Omental fat pad (tissue), 4 donors: ENCODE data around the gene GTF2H4. TPM values are rescaled to one million over a fixed set of nuclear protein-coding genes. Genes with fewer than 3 reads are reported as not detected.
A peak's percentile ranks its signal among the peaks of the same experiment; 100 is the strongest.
"Not testable (repeated sequence)": the region's sequence is repeated elsewhere in the genome, so short reads cannot be mapped to it uniquely, and the experiment has no call there.

Experiments used
- ATAC-seq: fragments of 150-250 bp; one replicate; pipeline ENCODE4 v1.9.1; 2016; ENCODE audit warnings: mild to moderate bottlenecking, moderate library complexity; ENCODE audit not compliant: low FRiP score
- DNase-seq: peaks from one replicate; pipeline ENCODE4 v3.0.0-alpha.2; 2019; ENCODE audit warnings: low spot score
- total RNA-seq, 4 donors: library from RNA; depleted of rRNA; stranded (reverse); fragments of >200 nt; gene quantifications; one replicate each; pipeline ENCODE4 v1.1.0, GENCODE V29; 2016
- TF ChIP-seq, protein P1 (sequence below), 3 donors: fragments of 450-650 bp; IDR thresholded peaks; one replicate each; pipeline ENCODE4 v1.5.1; 2016 to 2017; ENCODE audit warnings: antibody characterized with exemption in 3 of 3, mild to moderate bottlenecking in 3 of 3, moderate library complexity in 2 of 3

GTF2H4 gene
- total RNA-seq, 4 donors from 2014 or later: 10.3 to 22.2 (median 14.7) TPM

DNA sequence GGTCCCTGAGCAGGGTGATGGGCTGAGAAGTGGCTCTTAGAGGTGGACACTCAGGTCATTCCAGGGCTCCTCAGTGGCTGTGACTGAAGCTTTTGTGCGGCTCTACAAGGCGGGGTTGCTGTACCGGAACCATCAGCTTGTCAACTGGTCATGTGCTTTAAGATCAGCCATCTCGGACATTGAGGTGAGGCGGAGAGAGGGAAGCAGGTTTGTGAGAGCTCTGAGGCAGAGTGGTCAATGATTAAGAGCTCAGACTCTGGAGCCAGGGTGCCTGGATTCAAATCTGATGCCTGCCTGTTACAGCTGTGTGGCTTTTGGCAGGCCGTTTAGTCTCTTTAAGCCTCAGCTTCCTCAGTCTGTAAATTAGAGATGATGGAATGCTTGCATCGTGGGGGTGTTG lies 9.0 kb downstream of the GTF2H4 start:
- ATAC-seq: no peak
- DNase-seq: no peak
- TF ChIP-seq, protein P1, sequence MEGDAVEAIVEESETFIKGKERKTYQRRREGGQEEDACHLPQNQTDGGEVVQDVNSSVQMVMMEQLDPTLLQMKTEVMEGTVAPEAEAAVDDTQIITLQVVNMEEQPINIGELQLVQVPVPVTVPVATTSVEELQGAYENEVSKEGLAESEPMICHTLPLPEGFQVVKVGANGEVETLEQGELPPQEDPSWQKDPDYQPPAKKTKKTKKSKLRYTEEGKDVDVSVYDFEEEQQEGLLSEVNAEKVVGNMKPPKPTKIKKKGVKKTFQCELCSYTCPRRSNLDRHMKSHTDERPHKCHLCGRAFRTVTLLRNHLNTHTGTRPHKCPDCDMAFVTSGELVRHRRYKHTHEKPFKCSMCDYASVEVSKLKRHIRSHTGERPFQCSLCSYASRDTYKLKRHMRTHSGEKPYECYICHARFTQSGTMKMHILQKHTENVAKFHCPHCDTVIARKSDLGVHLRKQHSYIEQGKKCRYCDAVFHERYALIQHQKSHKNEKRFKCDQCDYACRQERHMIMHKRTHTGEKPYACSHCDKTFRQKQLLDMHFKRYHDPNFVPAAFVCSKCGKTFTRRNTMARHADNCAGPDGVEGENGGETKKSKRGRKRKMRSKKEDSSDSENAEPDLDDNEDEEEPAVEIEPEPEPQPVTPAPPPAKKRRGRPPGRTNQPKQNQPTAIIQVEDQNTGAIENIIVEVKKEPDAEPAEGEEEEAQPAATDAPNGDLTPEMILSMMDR (IDR thresholded peaks at IDR 0.05): no peak

GRCh38 chr6:30917487-30917886 lies 9.5 kb downstream of the GTF2H4 start:
- no peak for DNase-seq
- TF ChIP-seq, protein P1 (IDR thresholded peaks at IDR 0.05): no peak
- ATAC-seq: no peak

DNA sequence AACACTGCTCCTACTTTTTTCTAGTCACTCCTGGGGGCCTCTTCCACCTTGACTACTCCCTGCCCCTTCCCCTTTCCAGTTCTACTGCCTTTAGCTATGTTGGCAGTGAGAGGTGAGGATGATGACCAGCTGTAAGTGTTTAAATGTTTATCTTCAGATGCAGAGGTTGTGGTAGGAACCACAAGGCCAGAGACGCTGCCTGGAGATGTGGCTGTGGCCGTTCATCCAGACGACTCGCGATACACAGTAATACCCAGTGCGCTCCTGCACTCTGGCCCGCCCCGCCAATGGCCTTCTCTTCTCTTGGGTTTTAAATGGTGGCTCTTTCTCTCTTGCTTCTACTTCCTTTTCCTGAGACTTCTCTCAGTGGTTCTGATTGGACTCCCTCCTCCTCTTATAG lies 10.7 kb downstream of the GTF2H4 start:
- ATAC-seq: no peak
- TF ChIP-seq, protein P1 (IDR thresholded peaks at IDR 0.05): no peak
- DNase-seq: no peak

DNA sequence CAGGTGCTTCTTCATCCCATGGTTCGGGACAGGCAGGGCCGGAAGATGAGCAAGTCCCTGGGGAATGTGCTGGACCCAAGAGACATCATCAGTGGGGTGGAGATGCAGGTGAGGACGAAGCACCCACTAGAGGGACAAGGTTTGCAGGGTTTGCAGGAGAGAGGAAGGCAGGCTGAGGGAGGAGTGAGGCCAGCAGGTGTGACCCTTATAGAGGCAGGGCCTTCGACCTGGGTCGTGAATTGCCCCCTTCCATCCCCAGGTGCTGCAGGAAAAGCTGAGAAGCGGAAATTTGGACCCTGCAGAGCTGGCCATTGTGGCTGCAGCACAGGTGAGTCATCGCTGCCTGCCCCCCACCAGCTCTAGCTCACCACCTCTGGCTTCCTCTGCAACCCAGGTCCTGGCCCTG lies 14.4 kb downstream of the GTF2H4 start:
- TF ChIP-seq, protein P1 (IDR thresholded peaks at IDR 0.05): no peak
- ATAC-seq (no peak), DNase-seq (no peak)

- not testable (repeated sequence) for DNase-seq, ATAC-seq
Observed at GRCh38 chr6:30924040-30924627, 16.1 kb downstream of the GTF2H4 start.

GRCh38 chr6:30926644-30927043 lies 18.6 kb downstream of the GTF2H4 start:
- TF ChIP-seq, protein P1 (IDR thresholded peaks at IDR 0.05): no peak
- DNase-seq: no peak
- ATAC-seq: peak; percentile 65

DNA sequence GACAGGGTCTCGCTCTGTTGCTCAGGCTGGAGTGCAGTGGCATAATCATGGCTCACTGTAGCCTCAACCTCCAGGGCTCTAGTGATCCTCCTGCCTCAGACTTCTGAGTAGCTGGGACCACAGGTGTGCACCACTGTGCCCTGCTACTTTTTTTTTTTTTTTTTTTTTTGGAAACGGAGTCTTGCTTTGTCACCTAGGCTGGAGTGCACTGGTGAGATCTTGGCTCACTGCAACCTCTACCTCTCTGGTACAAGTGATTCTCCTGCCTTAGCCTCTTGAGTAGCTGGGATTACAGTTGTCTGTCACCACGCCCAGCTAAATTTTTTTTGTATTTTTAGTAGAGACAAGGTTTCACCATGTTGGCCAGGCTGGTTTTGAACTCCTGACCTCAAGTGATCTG lies 19.1 kb downstream of the GTF2H4 start:
- ATAC-seq, DNase-seq: not testable (repeated sequence)

- no peak for ATAC-seq
- DNase-seq: no peak
- TF ChIP-seq, protein P1 (IDR thresholded peaks at IDR 0.05): no peak
Observed at GRCh38 chr6:30928677-30929076, 20.7 kb downstream of the GTF2H4 start.
